Activated CD8-positive, alpha-beta T cell treated with anti-CD3 and anti-CD28 coated beads for 36 hours (primary cell): Measurements from ENCODE around the gene ALDH1B1. TPM values are rescaled to one million over a fixed set of nuclear protein-coding genes. Genes with fewer than 3 reads are reported as not detected.

Source experiments
- ATAC-seq: fragments of 200-7000 bp; cut with Tn5 transposase; one replicate; pipeline ENCODE4 v1.10.0; 2021; ENCODE audit warnings: mild to moderate bottlenecking, moderate library complexity
- CTCF ChIA-PET: fragments of 350-600 bp; sonication (Branson Sonifier 250); formaldehyde crosslinking; loops from one replicate; lab custom pipeline; 2021; ENCODE audit warnings: antibody characterized with exemption; lab: Charles Lee
- POLR2A ChIA-PET: fragments of 350-600 bp; sonication (Branson Sonifier 250); formaldehyde crosslinking; loops from one replicate; lab custom pipeline; 2021; ENCODE audit warnings: antibody characterized with exemption; lab: Charles Lee
- DNase-seq: peaks from one replicate; pipeline ENCODE4 v3.0.0-alpha.2; 2020
- H3K27ac Mint-ChIP-seq: one replicate; pipeline ENCODE4 v1.8.0; 2021; ENCODE audit warnings: mild to moderate bottlenecking, mixed read lengths
- H3K27me3 Mint-ChIP-seq: one replicate; pipeline ENCODE4 v1.8.0; 2021; ENCODE audit warnings: mixed read lengths
- H3K36me3 Mint-ChIP-seq: one replicate; pipeline ENCODE4 v1.8.0; 2021; ENCODE audit warnings: low read depth, mixed read lengths
- H3K4me1 Mint-ChIP-seq: one replicate; pipeline ENCODE4 v1.8.0; 2021; ENCODE audit warnings: low read depth, mixed read lengths
- H3K4me3 Mint-ChIP-seq: one replicate; pipeline ENCODE4 v1.8.0; 2021; ENCODE audit warnings: mild to moderate bottlenecking, moderate library complexity, mixed read lengths
- H3K9me3 Mint-ChIP-seq: one replicate; pipeline ENCODE4 v1.8.0; 2021; ENCODE audit warnings: mixed read lengths
- CTCF ChIP-seq: fragments of 200-600 bp; IDR thresholded peaks from one replicate; pipeline ENCODE4 v1.8.0; 2022; ENCODE audit warnings: antibody characterized with exemption, mild to moderate bottlenecking
- intact Hi-C: fragments of 100-400 bp; cut with micrococcal nuclease; formaldehyde crosslinking; loops from one replicate; pipeline ENCODE4 v1.10.0; 2022
- total RNA-seq, 2 experiments: library from RNA; stranded (reverse); gene quantifications; one replicate each; pipeline ENCODE4 v1.2.3, GENCODE V29; 2021

ALDH1B1 gene
- total RNA-seq, 2 experiments from 2014 or later: 23.9 to 26.5 TPM

GRCh38 chr9:38424918-38425317, 32.4 kb downstream of the ALDH1B1 start:
- Mint-ChIP-seq H3K36me3 (no peaks in the 10 kb centered on the region), H3K4me1 (no peaks in the 10 kb centered on the region), H3K4me3 (no peak overlapping the region), H3K27me3 (peaks cover 39% of the 10 kb centered on the region), H3K27ac (no peak overlapping the region), H3K9me3 (no peaks in the 10 kb centered on the region)
- CTCF ChIA-PET: interaction anchor here (1.1 kb wide), 1 partner anchor 8 kb away, joined by 3 read pairs; no protein-coding TSS in a partner anchor
- DNase-seq (no peak), ATAC-seq (no peak)
- POLR2A ChIA-PET: no interaction called here
- intact Hi-C loops: no loop called here
- no peak for TF ChIP-seq CTCF

GRCh38 chr9:38428062-38428461, 35.6 kb downstream of the ALDH1B1 start:
- no peak for ATAC-seq
- Mint-ChIP-seq H3K4me3 (no peak overlapping the region), H3K36me3 (no peaks in the 10 kb centered on the region), H3K27me3 (peaks cover 30% of the 10 kb centered on the region), H3K4me1 (no peaks in the 10 kb centered on the region), H3K27ac (no peak overlapping the region), H3K9me3 (no peaks in the 10 kb centered on the region)
- DNase-seq: no peak
- ChIA-PET POLR2A (no interaction called here), CTCF (no interaction called here)
- intact Hi-C loops: no loop called here
- no peak for TF ChIP-seq CTCF

GRCh38 chr9:38431116-38431515, 38.6 kb downstream of the ALDH1B1 start:
- ATAC-seq (no peak), DNase-seq (no peak)
- peaks cover 13% of the 10 kb centered on the region for H3K27me3 Mint-ChIP-seq
- CTCF ChIA-PET: interaction anchor here (3.5 kb wide), 1 partner anchor 13 kb away, joined by 18 read pairs; no protein-coding TSS in a partner anchor
- POLR2A ChIA-PET: no interaction called here
- TF ChIP-seq CTCF: no peak
- no peaks in the 10 kb centered on the region for H3K4me1 Mint-ChIP-seq
- no peak overlapping the region for H3K27ac Mint-ChIP-seq
- no peaks in the 10 kb centered on the region for H3K36me3 Mint-ChIP-seq
- H3K9me3 Mint-ChIP-seq: no peaks in the 10 kb centered on the region
- intact Hi-C loops: no loop called here
- H3K4me3 Mint-ChIP-seq: no peak overlapping the region

GRCh38 chr9:38432922-38433510, 40.5 kb downstream of the ALDH1B1 start:
- Mint-ChIP-seq H3K27ac (no peak overlapping the region), H3K36me3 (no peaks in the 10 kb centered on the region), H3K9me3 (no peaks in the 10 kb centered on the region), H3K4me1 (no peaks in the 10 kb centered on the region), H3K4me3 (no peak overlapping the region), H3K27me3 (peaks cover 6% of the 10 kb centered on the region)
- peak; percentile 75 for TF ChIP-seq CTCF
- POLR2A ChIA-PET: no interaction called here
- CTCF ChIA-PET: interaction anchor here (0.8 to 3.5 kb wide), 8 partner anchors 8 to 522 kb away, joined by 3 to 18 read pairs (median 3); partner anchors contain the start of gene IGFBPL1
- DNase-seq (no peak), ATAC-seq (peak; percentile 51)
- intact Hi-C loops: no loop called here

GRCh38 chr9:38434365-38434764, 41.9 kb downstream of the ALDH1B1 start:
- intact Hi-C loops: no loop called here
- no peaks in the 10 kb centered on the region for H3K9me3 Mint-ChIP-seq
- no peak for ATAC-seq
- no peaks in the 10 kb centered on the region for H3K36me3 Mint-ChIP-seq
- POLR2A ChIA-PET: no interaction called here
- no peak overlapping the region for H3K4me3 Mint-ChIP-seq
- H3K4me1 Mint-ChIP-seq: no peaks in the 10 kb centered on the region
- H3K27ac Mint-ChIP-seq: no peak overlapping the region
- no peak for TF ChIP-seq CTCF
- H3K27me3 Mint-ChIP-seq: peaks cover 10% of the 10 kb centered on the region
- CTCF ChIA-PET: interaction anchor here (1.3 to 3.5 kb wide), 3 partner anchors 16 to 520 kb away, joined by 3 to 18 read pairs (median 3); no protein-coding TSS in a partner anchor
- no peak for DNase-seq
